ENCODE measurements around the gene DENND4C. TPM values are rescaled to one million over a fixed set of nuclear protein-coding genes. Genes with fewer than 3 reads are reported as not detected.
A peak's percentile ranks its signal among the peaks of the same experiment; 100 is the strongest.

Gene DENND4C
- total RNA-seq, 1 experiment from 2014 or later = 40.1 TPM

GRCh38 chr9:19371942-19372341 lies 141.4 kb downstream of the DENND4C start:
- Histone ChIP-seq H3K9me3 (no peaks in the 10 kb centered on the region), H3K4me1 (peaks cover 3% of the 10 kb centered on the region; the same call in 1 of the 2 replicates), H3K36me3 (ENCODE audit: control insufficient read depth, insufficient read depth, low read length) (peaks cover 1% of the 10 kb centered on the region; the same call in 1 of the 2 replicates), H3K27me3 (replicated peaks; ENCODE audit: control insufficient read depth, insufficient read depth, low read length) (no peaks in the 10 kb centered on the region), H3K4me3 (ENCODE audit: low read depth, low read length) (no peak overlapping the region)
- POLR2A ChIA-PET = no interaction called here
- Mint-ChIP-seq H3K4me1 (ENCODE audit: low read depth, unreplicated experiment) (peaks cover 7% of the 10 kb centered on the region), H3K27me3 (ENCODE audit: insufficient read depth, unreplicated experiment) (no peaks in the 10 kb centered on the region), H3K9me3 (ENCODE audit: unreplicated experiment) (no peaks in the 10 kb centered on the region), H3K36me3 (ENCODE audit: insufficient read depth, unreplicated experiment) (peaks cover 59% of the 10 kb centered on the region), H3K4me3 (ENCODE audit: unreplicated experiment) (no peak overlapping the region), H3K27ac (ENCODE audit: unreplicated experiment) (no peak overlapping the region)
- DNase-seq = no peak
- intact Hi-C loops (cut with micrococcal nuclease; ENCODE audit: unreplicated experiment) = loop anchor here (1.0 to 10.0 kb wide), 3 partner anchors 35 to 327 kb away; partner anchors contain the start of genes ACER2 and RRAGA
- no TSS peak for BruUV-seq (replicated peaks)
- TF ChIP-seq CTCF (IDR thresholded peaks at IDR 0.05; ENCODE audit: insufficient read depth in 1 of 2, low read depth in 1 of 2, low read length in 1 of 2, severe bottlenecking in 1 of 2, unreplicated experiment in 1 of 2) = no peak
- CTCF ChIA-PET = no interaction called here

DNA sequence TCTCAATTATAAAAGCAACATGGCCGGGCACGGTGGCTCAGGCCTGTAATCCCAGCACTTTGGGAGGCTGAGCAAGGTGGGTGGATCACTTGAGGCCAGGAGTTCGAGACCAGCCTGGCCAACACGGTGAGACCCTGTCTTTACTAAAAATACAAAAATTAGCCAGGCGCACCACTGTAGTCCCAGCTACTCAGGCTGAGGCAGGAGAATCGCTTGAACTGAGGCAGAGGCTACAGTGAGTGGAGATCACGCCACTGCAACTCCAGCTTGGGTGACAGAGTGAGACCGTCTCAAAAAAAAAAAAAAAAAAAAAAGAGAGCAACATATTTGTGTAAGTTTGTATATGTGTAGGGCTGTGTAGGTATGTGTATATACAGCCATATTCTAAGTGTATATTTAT lies 142.1 kb downstream of the DENND4C start:
- BruUV-seq (replicated peaks) = TSS peak; percentile 9
- Histone ChIP-seq H3K4me1 (peaks cover 5% of the 10 kb centered on the region; the same call in 1 of the 2 replicates), H3K36me3 (ENCODE audit: control insufficient read depth, insufficient read depth, low read length) (peaks cover 1% of the 10 kb centered on the region; the same call in 1 of the 2 replicates), H3K4me3 (ENCODE audit: low read depth, low read length) (no peak overlapping the region), H3K9me3 (no peaks in the 10 kb centered on the region), H3K27me3 (replicated peaks; ENCODE audit: control insufficient read depth, insufficient read depth, low read length) (no peaks in the 10 kb centered on the region)
- no peaks in the 10 kb centered on the region for H3K27me3 Mint-ChIP-seq (ENCODE audit: insufficient read depth, unreplicated experiment)
- H3K27ac Mint-ChIP-seq (ENCODE audit: unreplicated experiment) = no peak overlapping the region
- H3K36me3 Mint-ChIP-seq (ENCODE audit: insufficient read depth, unreplicated experiment) = peaks cover 65% of the 10 kb centered on the region
- POLR2A ChIA-PET = no interaction called here
- H3K4me1 Mint-ChIP-seq (ENCODE audit: low read depth, unreplicated experiment) = peaks cover 7% of the 10 kb centered on the region
- no peak overlapping the region for H3K4me3 Mint-ChIP-seq (ENCODE audit: unreplicated experiment)
- no peak for TF ChIP-seq CTCF (IDR thresholded peaks at IDR 0.05; ENCODE audit: insufficient read depth in 1 of 2, low read depth in 1 of 2, low read length in 1 of 2, severe bottlenecking in 1 of 2, unreplicated experiment in 1 of 2)
- intact Hi-C loops (cut with micrococcal nuclease; ENCODE audit: unreplicated experiment) = loop anchor here (1.0 to 10.0 kb wide), 3 partner anchors 35 to 328 kb away; partner anchors contain the start of genes ACER2 and RRAGA
- no peaks in the 10 kb centered on the region for H3K9me3 Mint-ChIP-seq (ENCODE audit: unreplicated experiment)
- CTCF ChIA-PET = no interaction called here
- DNase-seq = no peak

DNA sequence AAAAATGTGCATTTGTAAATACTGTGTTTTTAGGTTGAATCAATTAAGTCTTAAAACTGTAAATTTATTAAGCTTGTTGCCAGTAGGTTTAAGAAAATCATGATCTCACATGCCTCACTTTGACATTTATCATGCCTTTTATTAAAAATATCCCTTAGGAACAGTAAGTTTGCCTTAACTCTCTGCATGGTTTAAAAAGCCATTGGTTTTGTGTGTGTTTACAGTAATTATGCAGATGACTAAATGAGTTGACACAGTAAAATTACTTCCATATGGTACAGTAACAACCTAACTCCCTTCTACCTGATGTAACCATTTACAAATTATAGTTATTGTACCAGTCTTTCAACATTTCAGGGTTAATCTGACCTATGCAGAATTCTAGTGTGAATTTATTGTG lies 143.0 kb downstream of the DENND4C start:
- ChIA-PET POLR2A (no interaction called here), CTCF (no interaction called here)
- Histone ChIP-seq H3K36me3 (ENCODE audit: control insufficient read depth, insufficient read depth, low read length) (peaks cover 1% of the 10 kb centered on the region; the same call in 1 of the 2 replicates), H3K27me3 (replicated peaks; ENCODE audit: control insufficient read depth, insufficient read depth, low read length) (no peaks in the 10 kb centered on the region), H3K9me3 (no peaks in the 10 kb centered on the region), H3K4me3 (ENCODE audit: low read depth, low read length) (no peak overlapping the region), H3K4me1 (peaks cover 11% of the 10 kb centered on the region)
- no peak overlapping the region for H3K4me3 Mint-ChIP-seq (ENCODE audit: unreplicated experiment)
- no peak overlapping the region for H3K27ac Mint-ChIP-seq (ENCODE audit: unreplicated experiment)
- no TSS peak for BruUV-seq (replicated peaks)
- no peaks in the 10 kb centered on the region for H3K27me3 Mint-ChIP-seq (ENCODE audit: insufficient read depth, unreplicated experiment)
- peaks cover 75% of the 10 kb centered on the region for H3K36me3 Mint-ChIP-seq (ENCODE audit: insufficient read depth, unreplicated experiment)
- intact Hi-C loops (cut with micrococcal nuclease; ENCODE audit: unreplicated experiment) = loop anchor here (5.0 to 10.0 kb wide), 2 partner anchors 34 to 329 kb away; partner anchors contain the start of genes ACER2 and RRAGA
- DNase-seq = no peak
- H3K4me1 Mint-ChIP-seq (ENCODE audit: low read depth, unreplicated experiment) = peaks cover 13% of the 10 kb centered on the region
- H3K9me3 Mint-ChIP-seq (ENCODE audit: unreplicated experiment) = no peaks in the 10 kb centered on the region
- no peak for TF ChIP-seq CTCF (IDR thresholded peaks at IDR 0.05; ENCODE audit: insufficient read depth in 1 of 2, low read depth in 1 of 2, low read length in 1 of 2, severe bottlenecking in 1 of 2, unreplicated experiment in 1 of 2)

All from Caco-2 (cell line).